ENCODE results near the gene OR2L5. TPM values are rescaled to one million over a fixed set of nuclear protein-coding genes. Genes with fewer than 3 reads are reported as not detected.

OR2L5 gene
- total RNA-seq, 1 donor from 2014 or later = not detected

DNA sequence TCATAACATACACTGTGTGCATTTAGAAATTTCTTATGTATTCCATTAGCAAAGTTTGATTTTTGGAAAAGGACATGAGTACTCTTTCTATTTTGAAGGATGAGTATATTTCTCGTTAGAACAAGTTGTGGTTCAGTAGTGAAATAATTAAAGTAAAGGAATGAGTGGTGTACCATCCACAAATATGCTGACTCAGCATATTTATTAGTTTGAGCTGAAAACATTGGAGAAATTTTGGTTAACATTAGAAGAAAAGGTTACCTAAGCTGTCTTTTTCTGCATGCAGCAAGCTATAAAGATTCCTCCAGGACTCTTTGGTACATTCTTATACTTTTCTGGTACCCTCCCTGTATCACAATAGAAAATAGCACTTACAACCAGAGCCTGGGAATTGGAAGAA lies 5.7 kb upstream of the OR2L5 start:
- peaks cover 40% of the 10 kb centered on the region for H3K9me3 Mint-ChIP-seq
- Histone ChIP-seq H3K4me3 (no peak overlapping the region), H3K9me3 (ENCODE audit: low read depth) (peaks cover 34% of the 10 kb centered on the region), H3K9ac (no peak overlapping the region), H3K4me2 (no peak overlapping the region), H3K27ac (no peak overlapping the region), H3K36me3 (no peaks in the 10 kb centered on the region), H3K4me1 (no peaks in the 10 kb centered on the region), H2AFZ (replicated peaks) (no peak overlapping the region), H3F3A (ENCODE audit: low read depth) (no peaks in the 10 kb centered on the region), H3K27me3 (no peaks in the 10 kb centered on the region), H4K20me1 (ENCODE audit: low read depth) (no peaks in the 10 kb centered on the region), H3K79me2 (ENCODE audit: low read depth) (no peaks in the 10 kb centered on the region)
- no peak for DNase-seq (ENCODE audit: low spot score)
- no peaks in the 10 kb centered on the region for H3K36me3 Mint-ChIP-seq
- no peaks in the 10 kb centered on the region for H3K4me1 Mint-ChIP-seq
- no peak overlapping the region for H3K27ac Mint-ChIP-seq
- no peak overlapping the region for H3K4me3 Mint-ChIP-seq
- no peaks in the 10 kb centered on the region for H3K27me3 Mint-ChIP-seq (ENCODE audit: insufficient read depth, low read depth)
- TF ChIP-seq CTCF (IDR thresholded peaks at IDR 0.05) = no peak

DNA sequence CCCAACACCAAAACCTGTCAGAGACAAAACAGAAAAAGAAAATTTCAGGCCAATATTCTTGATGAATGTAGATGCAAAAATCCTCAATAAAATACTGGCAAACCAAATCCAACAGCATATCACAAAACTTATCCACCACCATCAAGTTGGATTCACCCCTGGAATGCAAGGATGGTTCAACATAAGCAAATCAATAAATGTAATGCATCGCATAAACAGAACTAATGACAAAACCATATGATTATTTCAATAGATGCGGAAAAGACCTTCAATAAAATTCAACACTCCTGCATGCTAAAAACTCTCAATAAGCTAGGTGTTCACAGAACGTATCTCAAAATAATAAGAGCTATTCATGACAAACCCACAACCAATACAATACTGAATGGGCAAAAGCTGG lies 3.8 kb upstream of the OR2L5 start:
- H3K4me3 Mint-ChIP-seq = no peak overlapping the region
- H3K36me3 Mint-ChIP-seq = no peaks in the 10 kb centered on the region
- no peak overlapping the region for H3K27ac Mint-ChIP-seq
- no peak overlapping the region for H3K4me2 ChIP-seq
- TF ChIP-seq CTCF (IDR thresholded peaks at IDR 0.05) (no peak), EZH2phosphoT487 (IDR thresholded peaks at IDR 0.05) (no peak), EZH2 (IDR thresholded peaks at IDR 0.05) (no peak)
- peaks cover 4% of the 10 kb centered on the region for H3K36me3 ChIP-seq
- no peak overlapping the region for H3K27ac ChIP-seq
- H3K4me1 Mint-ChIP-seq = no peaks in the 10 kb centered on the region
- peaks cover 34% of the 10 kb centered on the region for H3K9me3 ChIP-seq (ENCODE audit: low read depth)
- H3K9me3 Mint-ChIP-seq = peaks cover 38% of the 10 kb centered on the region
- no peaks in the 10 kb centered on the region for H3K4me1 ChIP-seq
- no peaks in the 10 kb centered on the region for H3K27me3 ChIP-seq
- no peaks in the 10 kb centered on the region for H4K20me1 ChIP-seq (ENCODE audit: low read depth)
- no peaks in the 10 kb centered on the region for H3K27me3 Mint-ChIP-seq (ENCODE audit: insufficient read depth, low read depth)
- H3F3A ChIP-seq (ENCODE audit: low read depth) = no peaks in the 10 kb centered on the region
- no peak overlapping the region for H3K4me3 ChIP-seq
- no peak overlapping the region for H3K9ac ChIP-seq
- no peaks in the 10 kb centered on the region for H3K79me2 ChIP-seq (ENCODE audit: low read depth)
- H2AFZ ChIP-seq (replicated peaks) = no peak overlapping the region
- DNase-seq (ENCODE audit: low spot score) = no peak

GRCh38 chr1:248015803-248016202 lies 2.3 kb downstream of the OR2L5 start:
- Histone ChIP-seq H3K9me3 (ENCODE audit: low read depth) (peaks cover 43% of the 10 kb centered on the region), H3K27ac (no peak overlapping the region), H3K4me3 (no peak overlapping the region), H3K27me3 (no peaks in the 10 kb centered on the region), H4K20me1 (ENCODE audit: low read depth) (no peaks in the 10 kb centered on the region), H3K79me2 (ENCODE audit: low read depth) (no peaks in the 10 kb centered on the region), H3F3A (ENCODE audit: low read depth) (no peaks in the 10 kb centered on the region), H3K9ac (no peak overlapping the region), H3K4me1 (no peaks in the 10 kb centered on the region), H2AFZ (replicated peaks) (no peak overlapping the region), H3K36me3 (peaks cover 4% of the 10 kb centered on the region), H3K4me2 (no peak overlapping the region)
- H3K27ac Mint-ChIP-seq = no peak overlapping the region
- no peaks in the 10 kb centered on the region for H3K4me1 Mint-ChIP-seq
- no peaks in the 10 kb centered on the region for H3K27me3 Mint-ChIP-seq (ENCODE audit: insufficient read depth, low read depth)
- no peak for TF ChIP-seq CTCF (IDR thresholded peaks at IDR 0.05)
- no peaks in the 10 kb centered on the region for H3K36me3 Mint-ChIP-seq
- no peak overlapping the region for H3K4me3 Mint-ChIP-seq
- DNase-seq (ENCODE audit: low spot score) = no peak
- H3K9me3 Mint-ChIP-seq = peaks cover 27% of the 10 kb centered on the region

DNA sequence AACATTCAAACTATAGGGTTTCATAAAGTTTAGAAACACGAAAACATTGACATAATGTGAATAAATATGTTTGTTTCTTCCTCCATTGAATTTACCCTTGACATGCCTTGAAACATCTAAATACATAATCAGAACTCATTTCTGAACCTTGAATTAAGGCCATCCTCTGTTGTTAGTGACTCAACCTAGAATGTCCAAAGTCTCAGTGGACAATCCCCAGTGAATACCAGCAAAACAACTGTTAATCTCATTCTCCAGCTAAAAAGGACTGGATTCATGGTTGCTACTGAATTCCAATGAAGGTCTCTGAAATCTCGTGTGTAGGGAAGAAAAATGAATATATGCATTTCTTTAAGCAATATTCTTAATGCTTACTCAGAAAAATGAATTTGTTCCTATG lies 16.3 kb downstream of the OR2L5 start, which contains the start of gene OR2L2:
TSS of gene OR2L2 (plus strand) at position 301 of the 400 bp plus-strand sequence. CDS start 8,198 bp downstream, outside the sequence.
- Mint-ChIP-seq H3K27ac (no peak within 1 kb of the TSS), H3K4me3 (no peak within 1 kb of the TSS), H3K36me3 (no peaks in the 10 kb centered on the region), H3K4me1 (no peaks in the 10 kb centered on the region), H3K9me3 (peaks cover 31% of the 10 kb centered on the region), H3K27me3 (ENCODE audit: insufficient read depth, low read depth) (peaks cover 2% of the 10 kb centered on the region)
- Histone ChIP-seq H3K4me2 (no peak within 1 kb of the TSS), H4K20me1 (ENCODE audit: low read depth) (no peaks in the 10 kb centered on the region), H3K36me3 (no peaks in the 10 kb centered on the region), H3K9me3 (ENCODE audit: low read depth) (peaks cover 38% of the 10 kb centered on the region), H3K4me3 (no peak within 1 kb of the TSS), H3F3A (ENCODE audit: low read depth) (no peaks in the 10 kb centered on the region), H3K9ac (no peak within 1 kb of the TSS), H3K27me3 (no peaks in the 10 kb centered on the region), H3K27ac (no peak within 1 kb of the TSS), H2AFZ (replicated peaks) (no peak within 1 kb of the TSS), H3K4me1 (no peaks in the 10 kb centered on the region), H3K79me2 (ENCODE audit: low read depth) (no peaks in the 10 kb centered on the region)
- TF ChIP-seq EZH2phosphoT487 (IDR thresholded peaks at IDR 0.05) (no peak), CTCF (IDR thresholded peaks at IDR 0.05) (no peak), EZH2 (IDR thresholded peaks at IDR 0.05) (no peak)
- no peak for DNase-seq (ENCODE audit: low spot score)
